HCT116 (cell line): Measurements from ENCODE around the gene PRPS1. TPM values are rescaled to one million over a fixed set of nuclear protein-coding genes. Genes with fewer than 3 reads are reported as not detected.

Source experiments
- ATAC-seq: fragments of 200-7000 bp; cut with Tn5 transposase; 2 replicates; pipeline ENCODE4 v1.9.1; 2020; ENCODE audit warnings: mild to moderate bottlenecking, moderate library complexity
- BruUV-seq: library from RNA; stranded (reverse); fragments of 400-500 nt; replicated peaks from 2 replicates; lab custom pipeline; 2021; lab: Mats Ljungman, UMichigan
- CTCF ChIA-PET: fragments of 300-600 bp; sonication (Branson Sonifier 250); formaldehyde crosslinking; loops from one replicate; lab custom pipeline; 2021; ENCODE audit warnings: antibody characterized with exemption; lab: Charles Lee
- POLR2A ChIA-PET: fragments of 300-600, 350-600 bp; sonication (Branson Sonifier 250); formaldehyde crosslinking; loops from one replicate; lab custom pipeline; 2021; ENCODE audit warnings: antibody characterized with exemption; lab: Charles Lee
- RAD21 ChIA-PET, 2 experiments: fragments of 300-600 bp; sonication (Branson Sonifier 250); formaldehyde crosslinking; loops; one replicate each; lab custom pipeline; 2023; ENCODE audit warnings: low total read pairs in 2 of 2; ENCODE audit not compliant: uncharacterized antibody in 2 of 2, unreplicated experiment in 2 of 2, low non-redundant PET in 1 of 2; lab: Charles Lee
- DNase-seq: peaks from one replicate; pipeline ENCODE4 v3.0.0-alpha.2; 2010; ENCODE audit warnings: low read depth, low spot score
- H2AFZ ChIP-seq: fragments of 200-600 bp; shearing (Covaris generic), sonication (generic); 2 replicates; pipeline ENCODE4 v1.6.1; 2017; ENCODE audit warnings: low read depth, mixed run types, mixed read lengths, antibody characterized with exemption, low read length; ENCODE audit not compliant: poor library complexity, severe bottlenecking
- H3K27ac ChIP-seq: 2 replicates; pipeline ENCODE4 v1.5.1; 2012; ENCODE audit warnings: low read depth, low read length
- H3K27me3 ChIP-seq: fragments of 200-600 bp; sonication (generic); 2 replicates; pipeline ENCODE4 v1.6.1; 2016; ENCODE audit warnings: mixed run types, low read length, mixed read lengths; ENCODE audit not compliant: insufficient read depth
- H3K36me3 ChIP-seq, 2 experiments: fragments of 200-500 bp in 1 of 2; fragments of 200-600 bp in 1 of 2; sonication (Bioruptor generic) in 1 of 2; sonication (generic) in 1 of 2; 2 replicates each; pipeline versions ENCODE4 v1.5.1 to v1.6.1; 2014 to 2016; ENCODE audit warnings: low read length in 2 of 2, inconsistent platforms in 1 of 2, mixed read lengths in 1 of 2, mixed run types in 1 of 2; ENCODE audit not compliant: insufficient read depth in 2 of 2, control insufficient read depth in 1 of 2
- H3K4me1 ChIP-seq, 2 experiments: fragments of 200-600 bp in 1 of 2; sonication (generic) in 1 of 2; 2 replicates each; pipeline versions ENCODE4 v1.5.1 to v1.6.1; 2012 to 2017; ENCODE audit warnings: low read length in 2 of 2, inconsistent platforms in 1 of 2, mild to moderate bottlenecking in 1 of 2, mixed read lengths in 1 of 2, mixed run types in 1 of 2, moderate library complexity in 1 of 2; ENCODE audit not compliant: insufficient read depth in 2 of 2, control insufficient read depth in 1 of 2
- H3K4me2 ChIP-seq: fragments of 200-600 bp; sonication (generic); 2 replicates; pipeline ENCODE4 v1.6.1; 2017; ENCODE audit warnings: mixed run types, low read length, mixed read lengths
- H3K4me3 ChIP-seq, 2 experiments: fragments of 200-600 bp in 1 of 2; sonication (generic) in 1 of 2; replicated peaks in 1 of 2; 2 replicates each; pipeline ENCODE4 v1.5.1; 2011 to 2016; ENCODE audit warnings: low read length in 2 of 2, control low read depth in 1 of 2, low read depth in 1 of 2, mild to moderate bottlenecking in 1 of 2, mixed read lengths in 1 of 2, mixed run types in 1 of 2
- H3K79me2 ChIP-seq: fragments of 200-600 bp; sonication (generic); 2 replicates; pipeline ENCODE4 v1.6.1; 2017; ENCODE audit warnings: mild to moderate bottlenecking, mixed run types, low read length, moderate library complexity, mixed read lengths; ENCODE audit not compliant: insufficient read depth
- H3K9ac ChIP-seq: fragments of 200-600 bp; sonication (generic); 2 replicates; pipeline ENCODE4 v1.6.1; 2016; ENCODE audit warnings: low read length, mixed read lengths
- H3K9me2 ChIP-seq: fragments of 200-600 bp; sonication (generic), shearing (Covaris generic); 2 replicates; pipeline ENCODE4 v1.6.1; 2017; ENCODE audit warnings: mixed run types, mild to moderate bottlenecking, moderate library complexity; ENCODE audit not compliant: insufficient read depth
- H3K9me3 ChIP-seq, 2 experiments: fragments of 200-500 bp in 1 of 2; fragments of 200-600 bp in 1 of 2; sonication (Bioruptor generic) in 1 of 2; sonication (generic) in 1 of 2; 2 replicates each; pipeline ENCODE4 v1.6.1; 2014 to 2017; ENCODE audit warnings: low read length in 2 of 2, mixed read lengths in 2 of 2, inconsistent platforms in 1 of 2, low read depth in 1 of 2, mild to moderate bottlenecking in 1 of 2, mixed run types in 1 of 2, moderate library complexity in 1 of 2; ENCODE audit not compliant: control insufficient read depth in 1 of 2, insufficient read depth in 1 of 2
- H4K20me1 ChIP-seq: fragments of 200-600 bp; sonication (generic), shearing (Covaris generic); 2 replicates; pipeline ENCODE4 v1.6.1; 2017; ENCODE audit warnings: mixed run types, mild to moderate bottlenecking, moderate library complexity; ENCODE audit not compliant: insufficient read depth
- EZH2 ChIP-seq: fragments of 200-600 bp; sonication (generic); IDR thresholded peaks from 2 replicates; pipeline ENCODE4 v1.6.1; 2017; ENCODE audit warnings: antibody characterized with exemption, mixed run types
- FOSL1 ChIP-seq: IDR thresholded peaks from 2 replicates; pipeline ENCODE4 v1.6.1; 2012; ENCODE audit warnings: low read depth
- POLR2A ChIP-seq: IDR thresholded peaks from 2 replicates; pipeline ENCODE4 v1.7.0; 2011; ENCODE audit warnings: borderline replicate concordance; ENCODE audit not compliant: insufficient read depth, insufficient read length; ENCODE audit errors: extremely low read depth
- RAD21 ChIP-seq: IDR thresholded peaks from 2 replicates; pipeline ENCODE4 v1.6.1; 2012; ENCODE audit warnings: low read depth, mild to moderate bottlenecking
- REST ChIP-seq: IDR thresholded peaks from 2 replicates; pipeline ENCODE4 v1.6.1; 2012; ENCODE audit warnings: low read depth
- SIN3A ChIP-seq: IDR thresholded peaks from 2 replicates; pipeline ENCODE4 v1.6.1; 2012; ENCODE audit warnings: low read depth
- TCF7L2 ChIP-seq: IDR thresholded peaks from 2 replicates; pipeline ENCODE4 v1.7.0; 2011; ENCODE audit warnings: borderline replicate concordance, inconsistent platforms; ENCODE audit not compliant: insufficient read depth, insufficient read length; ENCODE audit errors: extremely low read depth
- ZBTB33 ChIP-seq: IDR thresholded peaks from 2 replicates; pipeline ENCODE4 v1.6.1; 2011; ENCODE audit warnings: mild to moderate bottlenecking, low read length, moderate library complexity; ENCODE audit not compliant: insufficient replicate concordance; ENCODE audit errors: extremely low read depth
- ZNF274 ChIP-seq: fragments of 200-500 bp; sonication (Bioruptor generic); IDR thresholded peaks from 2 replicates; pipeline ENCODE4 v1.6.1; 2014; ENCODE audit warnings: mild to moderate bottlenecking, low read depth, low read length, inconsistent platforms
- intact Hi-C: fragments of 100-400 bp; cut with micrococcal nuclease; formaldehyde crosslinking; loops from 2 replicates; pipeline ENCODE4 v1.10.0; 2022
- total RNA-seq: library from RNA; stranded (reverse); gene quantifications from one replicate; pipeline ENCODE4 v1.2.1, GENCODE V29; 2021; ENCODE audit not compliant: unreplicated experiment

The PRPS1 gene
- total RNA-seq, 1 experiment from 2014 or later: 62.6 TPM

- TF ChIP-seq SIN3A (no peak), ZNF274 (no peak)
Measured at GRCh38 chrX:107673431-107673830, 45.1 kb downstream of the PRPS1 start (continued).

- H3K27ac ChIP-seq: no peak overlapping the region
- H3K4me1 ChIP-seq: peaks cover 33 to 51% of the 10 kb centered on the region in 2 experiments
- H3K79me2 ChIP-seq: no peaks in the 10 kb centered on the region
- H3K36me3 ChIP-seq: no peaks in the 10 kb centered on the region
- H3K9ac ChIP-seq: no peak overlapping the region
- H3K4me3 ChIP-seq: no peak overlapping the region
- no peaks in the 10 kb centered on the region for H4K20me1 ChIP-seq
- TF ChIP-seq REST (no peak), EZH2 (no peak), POLR2A (no peak), ZBTB33 (no peak), TCF7L2 (no peak), RAD21 (no peak), FOSL1 (no peak)
- TF ChIP-seq, all 23 proteins: peak for 0
- ChIA-PET POLR2A (interaction anchor here (1.6 kb wide), 1 partner anchor 103 kb away, joined by 5 read pairs; the partner anchor contains the start of gene NCBP2L), CTCF (interaction anchor here (1.6 to 2.0 kb wide), 3 partner anchors 44 to 101 kb away, joined by 7 to 10 read pairs (median 9); partner anchors contain the start of gene TSC22D3), RAD21 (interaction anchor here in 1 of 2 experiments (1.0 kb wide), 1 partner anchor 101 kb away, joined by 3 read pairs; the partner anchor contains the start of gene TSC22D3)
- Histone ChIP-seq H2AFZ (no peak overlapping the region), H3K9me3 (no peaks in the 10 kb centered on the region), H3K27me3 (no peaks in the 10 kb centered on the region), H3K9me2 (no peaks in the 10 kb centered on the region), H3K4me2 (peak overlapping the region; percentile 55; the same call in 1 of the 2 replicates)
- intact Hi-C loops: loop anchor here (1.0 to 2.0 kb wide), 2 partner anchors 44 to 103 kb away; partner anchors contain the start of gene NCBP2L
- no TSS peak for BruUV-seq
- ATAC-seq (no peak), DNase-seq (no peak)
Measured at GRCh38 chrX:107673933-107674479, 45.7 kb downstream of the PRPS1 start.
